ENCODE data around the gene CHD9.
A peak's percentile ranks its signal among the peaks of the same experiment; 100 is the strongest.
"Not testable (repeated sequence)": the region's sequence is repeated elsewhere in the genome, so short reads cannot be mapped to it uniquely, and the experiment has no call there.

The CHD9 gene

DNA sequence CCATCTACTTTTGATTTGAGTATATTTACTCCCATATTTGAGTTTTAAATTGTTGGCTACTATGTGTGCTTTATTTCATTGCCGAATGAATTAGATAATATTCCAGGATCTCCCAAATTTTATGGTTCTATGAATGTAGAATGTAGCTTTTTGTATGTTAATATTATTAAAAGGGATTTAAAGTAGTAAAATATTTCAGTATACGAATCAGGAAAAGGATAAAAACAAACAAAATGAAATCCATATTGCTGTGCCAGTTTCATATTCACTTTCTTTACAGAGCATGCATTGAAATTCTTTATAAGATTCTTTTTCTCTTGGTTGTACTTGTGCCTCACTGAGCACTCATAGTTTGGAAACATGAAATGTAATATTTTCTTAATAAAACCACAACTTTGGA, 155.1 kb downstream of the CHD9 start:
- DNase-seq, result no peak

DNA sequence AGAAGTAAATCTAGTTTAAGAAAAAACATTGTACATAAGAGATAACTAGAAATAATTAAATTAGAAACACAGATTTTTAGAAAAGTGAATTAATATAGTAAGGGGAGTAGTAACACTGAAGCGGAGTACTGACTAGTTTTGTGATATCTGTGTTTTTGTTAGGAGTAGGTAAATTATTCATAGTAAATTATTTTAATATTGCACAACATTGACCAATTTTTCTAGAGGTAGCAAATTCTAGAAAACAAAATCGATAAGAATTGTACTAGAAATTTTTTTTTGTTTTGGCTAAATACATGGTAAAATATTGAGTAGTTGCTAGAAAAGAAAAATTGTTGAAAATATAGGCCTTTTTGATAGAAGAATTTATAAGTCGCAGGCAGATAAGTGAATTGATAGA, 156.5 kb downstream of the CHD9 start:
- no peak for DNase-seq

DNA sequence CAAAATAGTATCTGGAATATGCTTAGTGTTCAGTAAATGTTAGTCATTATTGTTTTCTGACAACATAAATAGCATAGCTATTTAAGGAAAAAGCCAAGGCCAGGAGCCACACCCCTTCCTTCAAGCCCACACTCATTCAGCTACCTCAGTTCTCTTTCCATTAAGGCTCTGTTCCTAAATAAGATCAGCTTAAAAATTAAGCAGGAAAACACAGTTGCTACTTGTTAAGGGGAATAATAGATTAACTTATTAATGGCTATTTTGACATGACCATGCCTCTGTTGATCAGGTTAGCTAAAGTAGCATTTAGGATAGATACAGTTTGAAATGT, 158.1 kb downstream of the CHD9 start:
- DNase-seq, result no peak

DNA sequence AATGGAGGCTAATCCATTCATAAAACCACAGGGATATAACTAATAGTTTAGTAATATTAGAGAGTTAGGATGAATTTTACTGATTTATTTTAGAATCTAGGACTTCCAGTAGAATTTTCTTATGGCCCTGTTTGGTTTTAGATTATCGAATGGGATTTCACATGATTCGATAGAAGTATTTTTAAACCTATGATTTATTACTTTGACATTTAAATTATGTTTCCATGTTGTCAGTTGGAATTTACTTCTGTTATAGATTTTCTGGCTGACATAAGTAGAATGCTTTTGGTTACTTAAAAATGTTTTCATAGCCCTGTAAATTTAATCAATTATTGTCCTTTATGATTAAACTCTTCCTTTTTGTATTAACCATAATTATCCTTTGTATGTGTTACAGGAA, 158.8 kb downstream of the CHD9 start:
- no peak for DNase-seq

DNA sequence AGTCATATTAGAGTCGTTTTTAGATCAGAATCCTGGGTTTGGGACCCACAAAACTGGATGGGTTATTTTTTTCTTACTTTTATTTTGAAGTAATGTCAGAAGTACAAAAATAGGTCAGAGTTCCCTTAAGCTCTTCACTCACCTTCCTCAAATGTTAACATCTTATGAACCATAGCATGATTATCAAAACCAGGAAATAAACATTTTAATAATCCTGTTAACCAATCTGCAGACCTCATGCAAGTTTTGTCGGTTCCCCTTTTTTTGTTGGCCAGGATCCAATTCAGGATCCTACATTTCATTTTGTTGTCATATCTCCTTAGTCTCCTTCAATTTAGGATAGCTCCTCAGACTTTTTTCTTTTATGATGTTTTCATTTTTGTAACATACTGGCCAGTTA, 162.0 kb downstream of the CHD9 start:
- no peak for DNase-seq

DNA sequence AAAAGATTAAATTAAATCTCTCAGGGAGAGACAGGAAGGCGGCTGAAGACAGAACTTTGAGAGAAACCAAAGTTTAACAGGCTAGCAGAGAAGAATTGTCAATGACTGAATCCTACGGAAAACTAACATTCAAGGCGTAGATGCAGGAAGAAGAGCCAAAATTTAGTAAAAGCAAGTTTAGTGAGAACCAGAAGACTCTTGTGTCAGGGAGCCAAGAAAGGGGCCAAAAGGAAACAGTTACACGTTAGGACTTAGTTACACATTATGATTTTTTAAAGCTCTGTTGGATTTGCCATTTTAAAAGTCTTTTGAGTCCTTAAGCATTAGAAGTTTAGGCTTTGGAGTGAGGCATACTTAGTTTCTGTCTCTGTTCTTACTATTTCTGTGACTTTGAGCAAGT, 164.6 kb downstream of the CHD9 start:
- no peak for DNase-seq

DNA sequence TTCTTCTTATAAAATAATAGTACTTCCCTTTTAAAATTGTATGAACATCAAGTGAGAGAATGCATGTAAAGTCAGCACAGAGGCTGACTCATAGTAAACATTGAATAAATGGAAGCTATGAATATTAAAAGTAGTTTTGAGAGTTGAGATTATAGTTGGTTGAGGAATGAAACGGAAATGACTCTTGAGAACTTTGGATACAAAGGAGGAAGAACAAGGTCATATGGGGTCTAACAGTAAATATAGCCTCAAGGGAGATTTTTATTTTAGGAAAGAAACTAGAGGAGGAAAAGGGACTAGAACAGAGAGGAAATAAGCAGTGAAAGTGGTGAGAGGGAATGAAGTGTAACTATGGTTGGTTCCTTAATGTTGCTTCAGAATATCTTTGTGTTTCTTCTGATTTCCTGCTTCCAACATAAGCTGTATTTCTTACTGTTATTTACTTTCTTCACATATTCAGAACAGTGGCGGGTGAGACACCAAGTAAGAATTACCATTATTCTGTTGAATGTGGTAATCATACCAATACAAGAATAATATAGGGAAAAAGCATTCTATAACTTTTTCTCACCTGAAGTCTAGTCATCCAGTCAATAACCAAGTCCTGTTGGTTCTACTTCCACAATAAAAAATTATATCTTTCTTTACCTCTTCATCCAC, 165.1 kb downstream of the CHD9 start:
- DNase-seq, result no peak

DNA sequence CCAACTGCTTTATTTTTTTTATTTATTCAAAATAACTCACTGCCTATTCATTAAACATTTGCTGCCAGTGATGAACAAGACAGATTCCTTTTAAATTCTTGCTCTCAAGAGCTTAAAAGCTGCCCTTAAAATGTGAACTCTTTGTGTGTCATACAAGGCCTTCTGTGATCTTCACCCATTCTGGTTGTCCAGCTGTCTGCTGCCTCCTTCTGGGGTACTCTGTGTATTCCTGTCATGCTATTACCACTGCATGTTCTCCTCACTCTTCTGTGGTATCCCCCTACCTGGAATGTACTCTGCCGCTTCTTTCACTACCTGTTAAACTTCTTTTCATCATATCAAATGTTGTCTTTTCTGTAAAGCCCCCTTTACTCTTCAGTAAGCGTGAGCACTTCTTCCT, 165.8 kb downstream of the CHD9 start:
- DNase-seq, result no peak

DNA sequence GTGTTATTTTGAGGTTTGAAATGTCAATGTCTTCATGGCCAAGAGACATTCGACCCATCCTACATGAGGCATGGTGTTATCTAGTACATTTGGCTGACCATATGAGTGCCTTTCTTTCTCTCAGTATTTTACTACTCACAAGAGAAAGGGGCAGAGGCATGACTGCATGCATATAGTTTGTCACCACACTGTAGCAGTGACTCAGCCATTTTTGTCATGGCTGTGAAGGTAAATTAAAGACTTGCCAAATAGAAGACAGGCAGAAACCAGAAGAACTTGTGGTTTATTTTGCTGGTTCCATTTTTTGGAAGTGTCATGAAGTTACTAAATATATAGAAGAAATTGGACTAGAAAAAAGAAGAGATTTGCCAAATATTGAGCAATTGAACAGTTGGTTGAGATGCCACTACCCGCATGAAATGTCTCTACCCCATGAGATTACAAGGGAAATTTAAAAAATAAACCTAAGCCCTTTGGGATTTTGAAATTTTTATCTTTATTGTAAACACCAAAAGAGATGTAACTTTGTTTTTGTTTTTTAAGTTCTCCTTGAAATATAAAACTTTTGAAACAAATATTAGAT, 170.3 kb downstream of the CHD9 start:
- no peak for DNase-seq

DNA sequence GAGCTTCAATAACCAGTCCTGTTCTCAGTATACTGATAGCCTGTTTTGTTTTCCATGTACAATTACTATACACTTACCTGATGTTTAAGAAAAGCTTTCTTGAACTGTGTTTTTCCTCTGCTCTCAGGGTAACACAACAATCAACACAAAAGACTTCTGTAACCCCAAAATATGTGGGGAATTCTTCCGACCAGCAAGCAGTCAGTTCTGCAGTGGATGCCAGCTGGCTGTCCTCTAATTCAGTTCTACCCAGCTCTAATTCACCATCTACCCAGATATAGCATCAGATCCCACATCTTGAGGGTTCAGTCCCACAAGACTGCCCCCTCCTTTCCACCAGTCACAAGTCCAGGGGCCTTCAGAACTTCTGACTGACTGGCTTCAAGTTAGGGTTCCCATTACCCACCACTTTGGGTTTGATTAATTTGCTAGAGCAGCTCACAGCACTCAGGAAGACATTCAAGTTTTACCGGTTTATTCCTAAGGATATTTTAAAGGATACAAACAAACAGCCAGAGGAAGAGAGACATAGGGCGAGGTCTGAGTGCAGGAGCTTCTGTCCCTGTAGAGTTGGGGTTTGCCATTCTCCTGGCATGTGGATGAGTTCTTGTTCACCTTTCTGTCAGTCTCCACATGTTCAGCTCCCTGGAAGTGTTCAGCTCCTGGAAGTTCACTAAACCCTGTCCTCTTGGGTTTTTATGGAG, 178.2 kb downstream of the CHD9 start:
- DNase-seq, result no peak

DNA sequence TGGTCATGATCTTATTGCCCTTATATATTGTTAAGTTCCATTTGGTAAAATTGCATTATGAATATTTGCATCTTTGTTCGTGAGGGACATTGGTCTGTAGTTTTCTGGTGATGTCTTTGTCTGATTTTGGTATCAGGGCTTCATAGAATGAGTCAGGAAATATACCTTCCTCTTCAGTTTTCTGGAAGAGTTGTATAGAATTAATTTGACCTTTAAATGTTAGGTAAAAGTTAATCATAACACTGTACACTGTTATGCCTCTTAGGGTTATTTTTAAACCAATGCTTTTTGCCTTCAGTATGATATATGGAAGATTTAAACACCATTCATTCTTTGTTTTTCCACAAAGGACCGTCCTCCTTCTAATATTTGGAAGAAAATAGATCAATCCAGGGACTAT, 180.0 kb downstream of the CHD9 start:
- no peak for DNase-seq

DNA sequence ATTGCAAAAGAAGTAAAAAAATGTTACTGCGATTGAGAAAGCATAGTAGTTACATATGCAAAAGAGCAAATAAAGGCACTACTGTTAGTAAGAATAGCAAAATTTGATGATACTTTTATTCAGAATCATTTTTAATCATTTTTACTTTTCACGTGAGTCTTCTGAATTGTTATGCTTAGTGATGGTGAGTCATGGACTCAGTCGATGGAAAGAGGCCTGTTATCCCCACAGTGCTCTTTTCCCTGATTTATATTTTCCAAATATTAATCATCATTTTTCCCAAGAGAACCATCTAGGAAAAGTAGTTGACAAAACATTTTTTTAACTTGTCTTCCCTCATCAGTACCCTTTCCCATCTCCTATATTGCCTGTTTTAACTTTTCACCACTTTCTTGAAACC, 181.1 kb downstream of the CHD9 start:
- DNase-seq, result no peak

DNA sequence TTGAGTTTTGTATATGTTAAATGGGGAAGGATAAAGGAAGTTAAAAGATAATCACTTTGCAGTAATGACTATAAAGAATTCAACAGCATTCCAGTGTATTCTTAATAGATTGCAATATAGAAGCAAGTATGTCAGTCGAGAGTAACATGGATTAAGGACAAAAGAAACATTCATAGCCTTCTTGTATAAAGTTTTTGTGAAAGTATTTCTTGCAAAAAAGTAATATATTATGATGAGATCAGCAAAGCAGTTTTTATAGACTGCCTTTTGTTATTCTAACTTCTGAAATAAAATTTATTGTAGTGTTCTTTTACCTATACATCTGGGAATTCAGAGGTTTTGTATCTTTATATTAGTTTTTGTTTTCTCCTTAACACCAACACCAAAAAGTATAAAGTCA, 194.5 kb downstream of the CHD9 start:
- no peak for DNase-seq

DNA sequence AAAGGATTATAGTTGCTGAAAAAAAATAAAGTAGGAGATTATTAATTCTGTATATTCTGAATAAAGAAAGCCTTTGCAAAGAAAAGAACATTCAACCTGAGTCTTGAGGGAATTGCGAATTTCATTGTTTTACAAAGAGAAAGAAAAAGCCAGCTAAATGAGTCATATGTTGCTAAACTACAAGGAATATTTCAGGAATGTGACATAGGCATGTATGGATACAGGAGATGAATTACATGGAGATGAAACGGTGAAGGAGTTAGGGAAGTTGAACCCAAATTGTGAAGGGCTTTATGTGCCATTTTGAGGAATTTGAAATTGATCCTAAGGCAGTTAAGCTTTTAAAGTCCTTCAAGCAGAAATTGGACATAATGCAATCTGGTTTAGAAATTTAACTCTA, 202.2 kb downstream of the CHD9 start:
- no peak for DNase-seq

DNA sequence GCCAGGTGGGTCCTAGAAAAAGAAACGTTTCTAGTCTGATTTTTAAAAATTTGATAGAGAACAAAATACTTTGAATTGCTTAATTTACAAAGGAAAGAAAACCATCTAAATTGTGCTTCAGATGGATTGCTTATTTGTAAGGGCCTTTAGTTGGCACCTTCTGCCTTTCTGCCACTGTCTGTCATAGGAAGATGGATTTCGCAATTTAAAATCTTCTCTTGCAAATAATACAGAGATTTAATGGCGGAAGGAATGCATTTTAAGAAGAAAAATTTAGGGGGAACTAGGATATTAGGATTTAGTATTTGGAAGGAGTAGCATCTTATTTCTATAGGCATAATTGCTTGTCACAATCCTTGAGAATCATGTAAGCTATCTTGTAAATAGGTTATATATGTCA, 204.0 kb downstream of the CHD9 start:
- DNase-seq, result no peak

DNA sequence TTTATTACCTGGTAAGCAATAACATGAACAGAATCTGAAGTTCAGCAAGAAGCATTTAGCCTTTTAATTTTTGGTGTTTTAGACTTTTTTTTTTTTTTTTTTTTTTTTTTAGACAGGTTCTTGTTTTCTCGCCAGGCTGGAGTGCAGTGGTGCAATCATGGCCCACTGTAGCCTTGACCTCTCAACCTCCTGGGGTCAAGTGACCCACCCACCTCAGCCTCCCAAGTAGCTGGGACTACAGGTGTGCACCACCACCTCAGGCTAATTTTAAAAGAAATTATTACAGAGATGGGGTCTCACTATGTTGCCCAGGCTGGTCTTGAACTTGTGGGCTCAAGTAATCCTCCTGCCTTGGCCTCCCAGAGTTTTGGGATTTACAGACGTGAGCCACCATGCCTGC, 206.5 kb downstream of the CHD9 start:
- DNase-seq, result no peak

DNA sequence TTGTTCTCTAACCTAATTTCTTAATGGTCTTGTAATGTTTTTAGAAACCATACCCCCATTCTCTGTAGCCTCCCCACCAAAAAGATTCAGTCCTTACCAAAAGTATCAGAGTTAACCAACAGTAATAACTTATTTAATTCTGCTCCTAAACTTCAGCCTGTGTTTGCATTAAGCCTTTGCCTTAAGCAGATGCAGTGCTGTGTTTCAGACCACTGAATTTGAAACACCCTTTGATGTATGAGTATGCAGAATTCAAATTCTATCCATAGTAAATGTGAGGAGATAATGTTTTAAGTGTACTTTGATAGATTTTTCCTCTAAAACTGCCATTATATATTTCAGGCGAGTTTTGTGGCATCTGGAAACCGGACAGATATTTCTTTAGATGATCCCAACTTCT, 207.9 kb downstream of the CHD9 start:
- DNase-seq, result no peak

DNA sequence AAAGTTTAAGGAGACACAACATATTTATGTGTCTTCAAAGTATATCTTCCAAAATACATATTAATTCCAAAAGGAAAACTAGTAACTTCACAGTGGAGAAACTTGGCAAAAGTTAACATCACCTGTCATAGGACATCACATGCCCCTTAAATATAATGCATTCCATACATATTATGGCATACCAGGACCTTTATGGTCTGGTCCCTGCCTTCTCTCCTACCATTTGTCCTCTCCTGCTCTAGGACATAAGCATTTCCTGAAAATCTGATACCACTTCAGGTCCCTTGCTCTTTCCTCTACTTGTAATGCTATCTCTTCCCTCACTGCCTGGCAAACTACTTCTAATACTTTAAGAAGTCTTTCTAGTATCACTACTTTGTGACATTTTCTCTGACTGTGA, 211.4 kb downstream of the CHD9 start:
- DNase-seq, result no peak

DNA sequence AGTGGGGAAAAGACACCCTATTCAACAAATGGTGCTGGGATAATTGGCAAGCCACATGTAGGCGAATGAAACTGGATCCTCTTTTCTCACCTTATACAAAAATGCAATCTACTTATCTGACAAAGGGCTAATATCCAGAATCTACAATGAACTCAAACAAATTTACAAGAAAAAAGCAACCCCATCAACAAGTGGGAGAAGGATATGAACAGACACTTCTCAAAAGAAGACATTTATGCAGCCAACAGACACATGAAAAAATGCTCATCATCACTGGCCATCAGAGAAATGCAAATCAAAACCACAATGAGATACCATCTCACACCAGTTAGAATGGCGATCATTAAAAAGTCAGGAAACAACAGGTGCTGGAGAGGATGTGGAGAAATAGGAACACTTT, 223.7 kb downstream of the CHD9 start:
- DNase-seq, result not testable (repeated sequence)

DNA sequence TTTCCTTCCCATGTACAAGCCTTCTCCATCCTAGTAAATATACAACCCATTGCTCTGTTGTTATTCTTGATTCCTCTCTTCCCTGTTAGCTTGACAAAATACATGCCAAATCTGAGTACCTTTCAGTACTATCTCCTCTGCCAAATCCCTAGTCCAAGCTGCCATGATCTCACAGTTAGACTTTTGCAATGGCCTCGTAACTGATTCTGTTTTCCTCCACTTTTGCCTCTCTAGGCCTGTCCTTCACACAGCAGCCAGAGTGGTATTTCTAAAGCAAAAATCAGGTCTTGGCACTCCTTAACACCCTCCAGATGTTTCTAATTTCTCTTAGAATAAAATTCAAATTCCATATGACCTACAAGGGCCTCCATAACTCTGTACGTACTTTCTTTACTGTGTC, 226.5 kb downstream of the CHD9 start:
- no peak for DNase-seq

DNA sequence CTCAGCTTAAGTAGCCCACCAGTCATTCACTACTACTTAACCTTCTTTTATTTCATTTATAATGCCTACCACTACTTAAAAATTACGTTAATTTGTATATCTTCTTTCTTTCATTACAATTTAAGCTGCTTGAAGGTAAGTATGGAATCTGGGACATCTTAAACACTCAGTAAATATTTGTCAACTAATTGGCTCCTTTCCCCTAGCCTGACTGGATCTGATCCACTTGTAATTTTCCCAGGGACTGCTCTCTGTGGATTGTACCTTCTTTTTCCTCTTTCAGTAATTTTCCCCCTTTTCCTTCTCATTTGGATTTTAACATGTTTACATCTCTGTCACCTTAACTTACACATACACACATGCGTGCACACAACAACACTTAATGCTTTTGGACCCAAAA, 227.1 kb downstream of the CHD9 start:
- no peak for DNase-seq

DNA sequence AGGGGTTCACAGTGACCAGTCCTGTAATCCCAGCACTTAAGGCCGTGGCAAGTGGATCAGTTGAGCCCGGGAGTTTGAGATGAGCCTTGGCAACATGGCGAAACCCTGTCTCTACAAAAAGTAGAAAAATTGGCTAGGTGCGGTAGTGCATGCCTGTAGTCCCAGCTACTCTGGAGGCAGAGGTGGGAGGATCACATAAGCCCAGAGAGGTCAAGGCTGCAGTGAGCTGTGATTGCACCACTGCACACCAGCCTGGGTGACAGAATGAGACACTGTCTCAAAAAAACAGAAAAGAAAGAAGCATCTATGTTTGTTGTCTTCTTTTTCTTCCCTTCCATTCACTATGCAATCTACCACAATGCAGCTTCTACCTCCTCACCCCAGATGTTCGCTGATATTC, 227.5 kb downstream of the CHD9 start:
- no peak for DNase-seq

DNA sequence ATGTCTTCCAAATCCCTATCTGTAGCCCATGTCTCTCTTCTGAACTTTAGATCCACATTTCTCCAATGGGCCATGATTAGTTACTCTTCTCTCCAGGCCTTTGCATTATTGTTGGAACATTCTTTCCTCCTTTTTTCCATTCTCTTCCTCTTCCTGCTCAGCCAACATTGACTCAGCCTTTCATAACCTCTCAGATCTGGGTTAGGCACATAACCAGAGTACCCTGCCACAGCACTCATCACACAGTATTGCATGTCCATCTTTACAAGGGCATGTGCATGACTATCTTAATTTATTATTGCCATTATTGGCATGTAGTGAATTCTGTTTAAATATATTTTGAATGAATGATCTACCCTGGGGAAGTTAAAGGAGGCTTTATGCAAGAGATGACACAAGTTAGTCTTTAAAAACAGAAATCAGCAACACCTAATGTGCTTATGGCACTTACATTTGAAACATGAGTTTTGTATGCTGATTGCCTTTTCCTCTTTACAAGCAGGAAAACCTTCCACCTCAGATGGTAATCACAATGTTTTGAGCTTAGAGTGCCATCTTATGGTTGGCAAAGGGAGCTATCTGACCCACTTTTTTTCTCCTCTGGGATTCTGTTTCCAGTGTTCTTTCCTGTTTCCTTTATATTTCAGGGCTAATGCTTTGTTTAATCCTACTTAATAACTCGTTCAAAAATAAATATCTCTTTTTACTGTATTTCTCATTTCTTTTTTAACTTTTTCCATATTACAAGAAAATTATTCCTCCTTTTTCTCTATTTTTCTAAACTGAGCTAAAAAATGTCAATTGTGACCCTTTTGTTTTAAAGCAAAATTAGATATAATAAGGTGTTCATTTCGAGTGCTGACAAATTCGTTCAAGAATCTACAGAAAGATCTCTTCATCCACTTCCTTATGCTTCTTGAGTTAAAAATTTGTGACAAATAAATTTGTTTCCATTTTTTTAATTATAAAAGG, 228.5 kb downstream of the CHD9 start:
- DNase-seq, result peak; percentile 36

DNA sequence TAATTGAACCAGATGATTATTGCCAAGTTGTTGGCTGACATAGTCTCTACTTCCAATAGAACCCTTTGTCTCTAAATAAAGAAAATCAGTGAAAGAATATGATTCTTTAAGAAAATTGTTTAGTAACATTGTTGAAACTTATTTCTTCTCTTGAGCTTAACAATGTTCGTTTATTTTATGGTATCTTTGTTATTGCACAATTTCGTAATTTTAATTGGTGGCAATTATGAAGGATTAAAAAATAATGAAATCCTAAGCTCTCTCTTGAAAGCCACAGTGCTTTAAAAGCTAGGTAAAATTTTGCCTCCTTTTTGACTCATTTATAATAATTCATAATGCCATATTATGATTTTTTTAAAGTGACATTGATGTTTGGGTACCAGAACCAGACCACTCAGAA, 230.4 kb downstream of the CHD9 start:
- no peak for DNase-seq

All from CD4-positive, alpha-beta T cell treated with Interleukin-21 for 1 hour (primary cell).